K562 (cell line): Measurements from ENCODE around the gene MOK. TPM values are rescaled to one million over a fixed set of nuclear protein-coding genes. Genes with fewer than 3 reads are reported as not detected.
A peak's percentile ranks its signal among the peaks of the same experiment; 100 is the strongest.

Experiments
- ATAC-seq: fragments of 200-7000 bp; cut with Tn5 transposase; 3 replicates; pipeline ENCODE4 v1.9.1; 2020; ENCODE audit warnings: moderate library complexity
- BruUV-seq: library from RNA; stranded (reverse); fragments of 400-500 nt; replicated peaks from 2 replicates; lab custom pipeline; 2021; lab: Mats Ljungman, UMichigan
- CTCF ChIA-PET: fragments of 300-600 bp; formaldehyde crosslinking; extraction: SDS; loops from one replicate; lab custom pipeline; 2021; ENCODE audit warnings: low intra/inter-chr PET ratio; lab: Yijun Ruan, JAX
- POLR2A ChIA-PET: fragments of 300-600, 350-650 bp; sonication (Branson Sonifier 250); formaldehyde crosslinking; extraction: SDS; loops from one replicate; lab custom pipeline; 2021; ENCODE audit warnings: antibody characterized with exemption, inconsistent platforms; lab: Yijun Ruan, JAX
- DNase-seq, 4 experiments: peaks; one replicate each; pipeline versions ENCODE4 v3.0.0 to v3.0.0-alpha.2; 2011 to 2018; ENCODE audit warnings: low spot score in 3 of 4, mixed read lengths in 3 of 4; ENCODE audit errors: extremely low read depth in 1 of 4
- FAIRE-seq: peaks from 2 replicates; lab custom pipeline; 2011; peaks lifted over from hg19 to GRCh38; lab: Jason Lieb, UNC
- H2AFZ ChIP-seq: 2 replicates; pipeline ENCODE4 v1.6.0; 2011; ENCODE audit warnings: low read depth, low read length, control low read depth, inconsistent platforms
- H3K27ac ChIP-seq: fragments of 200-600 bp; 3 replicates; pipeline ENCODE4 v1.8.0; 2011; ENCODE audit warnings: low read depth, mild to moderate bottlenecking, control low read depth, inconsistent platforms, low read length, moderate library complexity, mixed read lengths; ENCODE audit errors: extremely low read depth
- H3K27me3 ChIP-seq, 2 experiments: fragments of 300-600 bp in 1 of 2; 2 replicates in 1 of 2; 3 replicates in 1 of 2; pipeline versions ENCODE4 v1.6.0 to v1.8.0; 2011; ENCODE audit warnings: inconsistent platforms in 2 of 2, low read length in 2 of 2, mild to moderate bottlenecking in 1 of 2, mixed read lengths in 1 of 2, moderate library complexity in 1 of 2; ENCODE audit not compliant: control insufficient read depth in 2 of 2, insufficient read depth in 2 of 2
- H3K36me3 ChIP-seq: fragments of 300-600 bp; 3 replicates; pipeline ENCODE4 v1.8.0; 2011; ENCODE audit warnings: mild to moderate bottlenecking, low read length, inconsistent platforms; ENCODE audit not compliant: control insufficient read depth, insufficient read depth
- H3K4me1 ChIP-seq, 2 experiments: fragments of 200-600 bp in 1 of 2; replicated peaks in 1 of 2; 2 replicates in 1 of 2; 3 replicates in 1 of 2; pipeline versions ENCODE4 v1.5.1 to v1.8.0; 2011; ENCODE audit warnings: inconsistent platforms in 2 of 2, low read length in 2 of 2, mild to moderate bottlenecking in 1 of 2, mixed read lengths in 1 of 2, moderate library complexity in 1 of 2; ENCODE audit not compliant: control insufficient read depth in 2 of 2, insufficient read depth in 2 of 2
- H3K4me2 ChIP-seq: 2 replicates; pipeline ENCODE4 v1.6.1; 2011; ENCODE audit warnings: low read length, control low read depth, inconsistent platforms, mixed read lengths; ENCODE audit not compliant: insufficient read depth
- H3K4me3 ChIP-seq: fragments of 200-600 bp; sonication (generic), shearing (Covaris generic); 2 replicates; pipeline ENCODE4 v1.5.1; 2016; ENCODE audit warnings: control low read depth, inconsistent platforms
- H3K79me2 ChIP-seq: fragments of 200-600 bp; 3 replicates; pipeline ENCODE4 v1.8.0; 2011; ENCODE audit warnings: low read length, inconsistent platforms; ENCODE audit not compliant: control insufficient read depth, insufficient read depth
- H3K9ac ChIP-seq, 2 experiments: 2 replicates each; pipeline versions ENCODE4 v1.6.0 to v1.6.1; 2011; ENCODE audit warnings: low read depth in 2 of 2, low read length in 2 of 2, control low read depth in 1 of 2, inconsistent platforms in 1 of 2, mild to moderate bottlenecking in 1 of 2, mixed read lengths in 1 of 2; ENCODE audit not compliant: insufficient read depth in 1 of 2
- H3K9me1 ChIP-seq: one replicate; pipeline ENCODE4 v1.6.0; 2011; ENCODE audit warnings: inconsistent platforms, mild to moderate bottlenecking, low read length, moderate library complexity; ENCODE audit not compliant: control insufficient read depth, insufficient read depth
- H3K9me3 ChIP-seq: replicated peaks from 2 replicates; pipeline ENCODE4 v1.5.1; 2011; ENCODE audit warnings: low read depth, low read length, inconsistent platforms; ENCODE audit not compliant: control insufficient read depth, insufficient read depth
- H4K20me1 ChIP-seq: replicated peaks from 2 replicates; pipeline ENCODE4 v1.6.1; 2011; ENCODE audit warnings: low read length, inconsistent platforms, mixed read lengths; ENCODE audit not compliant: control insufficient read depth, insufficient read depth
- PML ChIP-seq: IDR thresholded peaks from 2 replicates; pipeline ENCODE4 v1.6.1; 2012; ENCODE audit warnings: low read length, inconsistent platforms
- POLR2G ChIP-seq: fragments of 200-400 bp; formaldehyde crosslinking; IDR thresholded peaks from 2 replicates; pipeline ENCODE4 v1.6.1; 2017; ENCODE audit warnings: low read depth, mild to moderate bottlenecking, antibody characterized with exemption, low read length, moderate library complexity
- RBM25 ChIP-seq: fragments of 200-400 bp; formaldehyde crosslinking; IDR thresholded peaks from 2 replicates; pipeline ENCODE4 v1.6.1; 2018; ENCODE audit warnings: low read length, low read depth, moderate library complexity; ENCODE audit not compliant: severe bottlenecking
- TGIF2 ChIP-seq: sonication (generic); formaldehyde crosslinking; IDR thresholded peaks from 2 replicates; pipeline ENCODE4 v1.8.1; 2022; ENCODE audit warnings: mild to moderate bottlenecking, missing genetic modification reagents, moderate library complexity
- whole genome bisulfite sequencing: fragments of 100-300 bp; shearing (Covaris generic); methylation state at CpG from one replicate; pipeline ENCODE4 v1.1.6; 2016; ENCODE audit warnings: low coverage, mixed read lengths; ENCODE audit not compliant: insufficient coverage; ENCODE audit errors: missing lambda C conversion rate; 5-methylcytosine and 5-hydroxymethylcytosine counted together
- in situ Hi-C: fragments of 300-500 bp; cut with MboI; formaldehyde crosslinking; loops from 4 replicates; pipeline ENCODE4 v1.15.0; 2018; ENCODE audit warnings: inconsistent platforms, mixed read lengths
- intact Hi-C: fragments of 100-400 bp; cut with micrococcal nuclease; formaldehyde crosslinking; loops from 2 replicates; pipeline ENCODE4 v1.14.2; 2022
- polyA plus RNA-seq, 8 experiments: library from polyadenylated mRNA; depleted of rRNA in 4 of 8; stranded (reverse) in 5 of 8; unstranded in 3 of 8; fragments of >200 nt; fragmentation: Nextera tagmentation in 2 of 8; fragmentation: Illumina TruSeq in 1 of 8; extraction: Ambion mirVana in 2 of 8; extraction: Trizol in 1 of 8; gene quantifications; 2 replicates each; pipeline versions ENCODE4 v1.2.1 to v1.2.3, GENCODE V29; 2011 to 2014; ENCODE audit warnings: inconsistent platforms in 1 of 8, missing spikeins in 1 of 8
- total RNA-seq, 7 experiments: library from RNA; depleted of rRNA in 6 of 7; stranded (reverse); fragments of >200 nt in 6 of 7; fragmentation: Illumina TruSeq in 2 of 7; extraction: Trizol in 2 of 7; gene quantifications; 2 replicates each; pipeline versions ENCODE4 v1.2.1 to v1.2.3, GENCODE V29; 2011 to 2021; ENCODE audit warnings: low replicate concordance in 1 of 7
- TF ChIP-seq, protein P1 (sequence below): fragments of 250-450 bp; sonication (Bioruptor Pico); IDR thresholded peaks from 2 replicates; pipeline ENCODE4 v1.8.0; 2021; ENCODE audit warnings: borderline replicate concordance, mild to moderate bottlenecking, moderate library complexity; ENCODE audit not compliant: poor library complexity, severe bottlenecking
- TF ChIP-seq, protein P2 (sequence below): fragments of 450-650 bp; formaldehyde crosslinking; IDR thresholded peaks from 2 replicates; pipeline ENCODE4 v1.4.0; 2022; ENCODE audit warnings: missing genetic modification characterization

Gene MOK
- total and polyA plus RNA-seq, 9 of the 15 experiments (the other 6 are each of a cell fraction or from before 2014, with no cell fraction given): 1.3 to 8.4 (median 5.3) TPM

DNA sequence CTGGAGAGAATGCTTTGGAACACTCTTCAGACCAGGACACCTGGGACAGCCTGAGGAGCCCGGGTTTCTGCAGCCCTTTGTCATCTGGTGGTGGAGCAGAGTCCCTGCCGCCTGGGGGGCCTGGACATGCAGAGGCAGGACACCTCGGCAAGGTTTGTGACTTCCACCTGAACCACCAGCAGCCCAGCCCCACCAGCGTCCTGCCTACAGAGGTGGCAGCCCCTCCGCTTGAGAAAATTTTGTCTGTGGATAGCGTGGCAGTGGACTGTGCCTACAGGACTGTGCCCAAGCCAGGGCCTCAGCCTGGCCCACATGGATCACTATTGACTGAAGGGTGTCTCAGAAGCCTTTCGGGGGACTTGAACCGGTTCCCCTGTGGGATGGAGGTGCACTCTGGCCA is 36.6 kb upstream of the MOK start:
- Histone ChIP-seq H2AFZ (no peak overlapping the region), H3K9me3 (no peaks in the 10 kb centered on the region), H4K20me1 (no peaks in the 10 kb centered on the region), H3K36me3 (peaks cover 23% of the 10 kb centered on the region; the same call in 2 of the 3 replicates), H3K4me1 (no peaks in the 10 kb centered on the region; a peak in 1 of 5 replicates), H3K9me1 (no peaks in the 10 kb centered on the region), H3K27me3 (no peaks in the 10 kb centered on the region), H3K27ac (no peak overlapping the region), H3K79me2 (no peaks in the 10 kb centered on the region), H3K9ac (no peak overlapping the region), H3K4me3 (no peak overlapping the region), H3K4me2 (no peak overlapping the region)
- TF ChIP-seq RBM25 (no peak), POLR2G (peak; percentile 37; the same call in 1 of the 2 replicates)
- TF ChIP-seq, protein P1, sequence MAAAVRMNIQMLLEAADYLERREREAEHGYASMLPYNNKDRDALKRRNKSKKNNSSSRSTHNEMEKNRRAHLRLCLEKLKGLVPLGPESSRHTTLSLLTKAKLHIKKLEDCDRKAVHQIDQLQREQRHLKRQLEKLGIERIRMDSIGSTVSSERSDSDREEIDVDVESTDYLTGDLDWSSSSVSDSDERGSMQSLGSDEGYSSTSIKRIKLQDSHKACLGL (CRISPR knock-in tag): no peak
- WGBS: 84% methylated on average over 7 of the region's 8 CpGs
- FAIRE-seq (no peak), DNase-seq (no peak), ATAC-seq (no peak; the same call in 2 of the 3 replicates)
- in situ Hi-C loops: no loop called here
- intact Hi-C loops: no loop called here
- no TSS peak for BruUV-seq
- CTCF ChIA-PET: no interaction called here
- POLR2A ChIA-PET: no interaction called here

DNA sequence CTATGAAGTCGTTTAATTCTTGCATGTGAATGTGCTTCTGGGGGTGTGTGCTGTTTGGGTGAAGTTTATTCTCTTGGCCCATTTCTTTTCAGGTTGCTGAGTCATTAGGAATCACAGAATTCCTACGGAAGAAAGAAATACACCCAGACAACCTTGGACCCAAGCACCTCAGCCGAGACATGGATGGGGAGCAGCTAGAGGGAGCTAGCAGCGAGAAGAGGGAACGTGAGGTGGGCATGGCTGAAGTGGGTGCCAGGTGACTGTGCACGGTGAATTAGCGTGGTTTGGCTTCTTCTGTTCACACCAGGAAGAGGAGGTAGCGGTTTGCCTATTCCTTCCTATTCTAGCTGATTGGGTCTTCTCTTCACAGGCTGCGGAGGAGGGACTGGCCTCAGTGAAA is 33.8 kb upstream of the MOK start:
- BruUV-seq: no TSS peak
- Histone ChIP-seq H3K9me3 (no peaks in the 10 kb centered on the region), H3K4me2 (no peak overlapping the region), H4K20me1 (no peaks in the 10 kb centered on the region), H3K9ac (no peak overlapping the region), H2AFZ (no peak overlapping the region), H3K79me2 (no peaks in the 10 kb centered on the region), H3K4me1 (no peaks in the 10 kb centered on the region; a peak in 1 of 5 replicates), H3K27me3 (no peaks in the 10 kb centered on the region), H3K36me3 (peaks cover 21% of the 10 kb centered on the region; the same call in 1 of the 3 replicates), H3K4me3 (no peak overlapping the region), H3K9me1 (no peaks in the 10 kb centered on the region), H3K27ac (no peak overlapping the region)
- DNase-seq (no peak), FAIRE-seq (no peak), ATAC-seq (no peak)
- TF ChIP-seq PML (no peak), TGIF2 (no peak)
- TF ChIP-seq, protein P2, sequence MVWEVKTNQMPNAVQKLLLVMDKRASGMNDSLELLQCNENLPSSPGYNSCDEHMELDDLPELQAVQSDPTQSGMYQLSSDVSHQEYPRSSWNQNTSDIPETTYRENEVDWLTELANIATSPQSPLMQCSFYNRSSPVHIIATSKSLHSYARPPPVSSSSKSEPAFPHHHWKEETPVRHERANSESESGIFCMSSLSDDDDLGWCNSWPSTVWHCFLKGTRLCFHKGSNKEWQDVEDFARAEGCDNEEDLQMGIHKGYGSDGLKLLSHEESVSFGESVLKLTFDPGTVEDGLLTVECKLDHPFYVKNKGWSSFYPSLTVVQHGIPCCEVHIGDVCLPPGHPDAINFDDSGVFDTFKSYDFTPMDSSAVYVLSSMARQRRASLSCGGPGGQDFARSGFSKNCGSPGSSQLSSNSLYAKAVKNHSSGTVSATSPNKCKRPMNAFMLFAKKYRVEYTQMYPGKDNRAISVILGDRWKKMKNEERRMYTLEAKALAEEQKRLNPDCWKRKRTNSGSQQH (CRISPR knock-in tag): no peak
- WGBS: 85% methylated on average over 9 of the region's 9 CpGs
- ChIA-PET CTCF (no interaction called here), POLR2A (no interaction called here)
- in situ Hi-C loops (no loop called here), intact Hi-C loops (no loop called here)
